Epidermal melanocyte (primary cell): Measurements from ENCODE around the gene B4GALNT2.
"Not testable (repeated sequence)": the region's sequence is repeated elsewhere in the genome, so short reads cannot be mapped to it uniquely, and the experiment has no call there.

Experiments used
- DNase-seq: peaks from one replicate; pipeline ENCODE4 v3.0.0; 2011; ENCODE audit warnings: low spot score; ENCODE audit not compliant: insufficient read length

B4GALNT2 gene

GRCh38 chr17:49132699-49133364, at the start of gene B4GALNT2:
Gene B4GALNT2, plus strand, starts transcription at chr17:49132769. Its CDS starts 24 bp downstream, at chr17:49132793.
- peak; percentile 22 for DNase-seq

- not testable (repeated sequence) for DNase-seq
Measured at GRCh38 chr17:49085046-49085445, 47.5 kb upstream of the B4GALNT2 start.

GRCh38 chr17:49085565-49086315, 46.8 kb upstream of the B4GALNT2 start:
- no peak for DNase-seq

- DNase-seq: no peak
Measured at GRCh38 chr17:49086316-49086605, 46.3 kb upstream of the B4GALNT2 start.

- no peak for DNase-seq
Measured at GRCh38 chr17:49086649-49087048, 45.9 kb upstream of the B4GALNT2 start.

- DNase-seq: no peak
Measured at GRCh38 chr17:49089094-49089493, 43.5 kb upstream of the B4GALNT2 start.

GRCh38 chr17:49090878-49091594, 41.5 kb upstream of the B4GALNT2 start:
- no peak for DNase-seq

GRCh38 chr17:49093131-49093530, 39.4 kb upstream of the B4GALNT2 start:
- no peak for DNase-seq

GRCh38 chr17:49100601-49101000, 32.0 kb upstream of the B4GALNT2 start:
- DNase-seq: no peak

GRCh38 chr17:49101054-49101534, 31.5 kb upstream of the B4GALNT2 start:
- DNase-seq: no peak

- DNase-seq: not testable (repeated sequence)
Measured at GRCh38 chr17:49103360-49103759, 29.2 kb upstream of the B4GALNT2 start.

- no peak for DNase-seq
Measured at GRCh38 chr17:49104511-49105074, 28.0 kb upstream of the B4GALNT2 start.

- no peak for DNase-seq
Measured at GRCh38 chr17:49106321-49107210, 26.0 kb upstream of the B4GALNT2 start.

GRCh38 chr17:49107211-49107557, 25.4 kb upstream of the B4GALNT2 start:
- DNase-seq: no peak

- DNase-seq: no peak
Measured at GRCh38 chr17:49108318-49108717, 24.3 kb upstream of the B4GALNT2 start.

- DNase-seq: no peak
Measured at GRCh38 chr17:49110509-49110908, 22.1 kb upstream of the B4GALNT2 start.

- DNase-seq: no peak
Measured at GRCh38 chr17:49111934-49112333, 20.6 kb upstream of the B4GALNT2 start.

GRCh38 chr17:49112936-49113335, 19.6 kb upstream of the B4GALNT2 start:
- DNase-seq: no peak

- no peak for DNase-seq
Measured at GRCh38 chr17:49114703-49115102, 17.9 kb upstream of the B4GALNT2 start.

- DNase-seq: no peak
Measured at GRCh38 chr17:49117587-49118230, 14.9 kb upstream of the B4GALNT2 start.

- DNase-seq: no peak
Measured at GRCh38 chr17:49120166-49120565, 12.4 kb upstream of the B4GALNT2 start.
